GM12875 (cell line): Measurements from ENCODE around the gene TJAP1.

Experiments
- H3K4me3 ChIP-seq: one replicate; pipeline ENCODE4 v1.5.1; 2011; ENCODE audit warnings: low read depth, low read length, control low read depth
- TF ChIP-seq, protein P1 (sequence below): IDR thresholded peaks from 2 replicates; pipeline ENCODE4 v1.5.1; 2011; ENCODE audit warnings: low read depth, mild to moderate bottlenecking, control low read depth, inconsistent platforms, low read length, moderate library complexity, borderline replicate concordance; ENCODE audit not compliant: insufficient read depth

Gene TJAP1

DNA sequence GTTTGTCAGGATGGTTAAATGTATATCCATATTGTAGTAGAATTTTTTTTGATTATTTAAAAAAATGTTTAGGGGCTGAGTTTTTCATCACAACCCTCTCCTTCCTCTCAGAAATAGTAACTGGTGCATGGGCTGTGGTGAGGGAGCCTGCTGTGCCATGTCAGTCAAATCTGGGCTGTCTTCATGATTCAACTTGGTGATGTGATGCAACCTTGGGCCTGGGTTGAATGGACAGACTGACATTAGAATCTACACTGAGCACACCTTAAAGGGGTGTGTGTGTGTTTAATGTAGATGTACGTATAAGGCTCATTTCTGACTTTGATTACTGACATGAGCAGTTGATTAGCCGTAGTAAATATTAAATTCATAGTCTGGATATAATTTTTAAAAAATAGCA is 3.7 kb downstream of the TJAP1 start:
- TF ChIP-seq, protein P1, sequence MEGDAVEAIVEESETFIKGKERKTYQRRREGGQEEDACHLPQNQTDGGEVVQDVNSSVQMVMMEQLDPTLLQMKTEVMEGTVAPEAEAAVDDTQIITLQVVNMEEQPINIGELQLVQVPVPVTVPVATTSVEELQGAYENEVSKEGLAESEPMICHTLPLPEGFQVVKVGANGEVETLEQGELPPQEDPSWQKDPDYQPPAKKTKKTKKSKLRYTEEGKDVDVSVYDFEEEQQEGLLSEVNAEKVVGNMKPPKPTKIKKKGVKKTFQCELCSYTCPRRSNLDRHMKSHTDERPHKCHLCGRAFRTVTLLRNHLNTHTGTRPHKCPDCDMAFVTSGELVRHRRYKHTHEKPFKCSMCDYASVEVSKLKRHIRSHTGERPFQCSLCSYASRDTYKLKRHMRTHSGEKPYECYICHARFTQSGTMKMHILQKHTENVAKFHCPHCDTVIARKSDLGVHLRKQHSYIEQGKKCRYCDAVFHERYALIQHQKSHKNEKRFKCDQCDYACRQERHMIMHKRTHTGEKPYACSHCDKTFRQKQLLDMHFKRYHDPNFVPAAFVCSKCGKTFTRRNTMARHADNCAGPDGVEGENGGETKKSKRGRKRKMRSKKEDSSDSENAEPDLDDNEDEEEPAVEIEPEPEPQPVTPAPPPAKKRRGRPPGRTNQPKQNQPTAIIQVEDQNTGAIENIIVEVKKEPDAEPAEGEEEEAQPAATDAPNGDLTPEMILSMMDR: no peak
- no peak overlapping the region for H3K4me3 ChIP-seq

DNA sequence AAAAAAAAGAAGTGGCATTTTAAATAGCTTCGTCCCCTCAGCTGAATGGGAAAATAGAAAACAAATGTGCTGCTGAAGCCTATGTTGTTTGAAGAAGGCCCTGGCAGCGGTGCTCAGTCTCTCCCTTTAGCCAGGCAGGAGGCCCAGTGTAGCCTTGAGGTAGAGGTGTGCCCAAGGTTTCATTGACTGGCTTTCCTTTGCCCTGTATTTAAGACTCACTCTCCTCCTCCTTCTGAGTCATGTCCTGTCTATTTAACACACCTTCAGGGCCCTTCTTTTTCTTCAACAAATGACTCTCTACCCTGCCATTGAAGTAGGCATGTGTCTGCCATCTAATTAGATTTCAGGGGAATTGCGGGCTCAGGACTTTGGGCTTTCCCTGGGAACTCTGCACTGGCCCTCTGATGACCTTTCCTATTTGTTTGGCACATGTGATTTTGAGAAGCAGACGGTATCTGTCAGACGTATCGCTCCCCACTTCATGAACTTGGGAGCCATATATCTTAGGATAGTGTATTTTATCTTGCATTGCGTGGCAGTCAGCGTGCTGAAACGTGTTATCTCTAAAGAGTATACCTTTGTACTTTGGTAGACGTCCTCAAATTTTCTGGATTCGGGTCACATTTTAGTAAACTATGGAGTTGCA is 4.3 kb downstream of the TJAP1 start:
- TF ChIP-seq, protein P1: no peak

DNA sequence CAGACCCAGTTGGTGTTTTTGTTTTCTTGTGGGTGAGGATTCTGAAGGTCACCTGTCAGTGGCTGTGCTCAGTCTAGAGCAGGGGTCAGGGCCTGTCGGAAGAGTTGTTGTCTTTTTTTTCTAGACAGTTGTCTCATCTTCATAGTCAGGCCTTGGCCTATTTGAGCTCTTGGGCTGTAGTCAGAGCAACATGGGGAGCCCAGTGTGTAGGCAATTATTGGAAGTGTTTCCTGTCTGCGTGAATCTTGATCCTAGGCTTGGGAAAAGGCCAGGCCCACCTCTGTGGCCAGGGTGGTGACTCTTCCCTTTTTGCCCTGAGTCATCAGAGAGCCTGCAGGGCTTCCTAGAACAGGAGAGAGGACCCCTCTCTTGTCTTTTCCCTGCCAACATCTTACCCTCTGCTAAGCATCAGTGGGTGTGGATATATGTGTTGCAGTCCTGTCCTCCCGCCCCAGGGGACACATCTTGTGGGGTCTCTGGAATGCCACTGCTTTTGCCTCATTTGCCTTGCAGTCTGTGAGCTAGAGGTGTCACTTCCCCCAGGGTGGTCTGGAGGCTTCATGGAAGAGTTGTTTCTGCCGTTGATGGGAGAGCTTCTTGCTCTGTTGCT is 11.4 kb downstream of the TJAP1 start:
- TF ChIP-seq, protein P1: no peak
- no peak overlapping the region for H3K4me3 ChIP-seq

More for the DNA sequence above, 4.3 kb downstream of the TJAP1 start:
- no peak overlapping the region for H3K4me3 ChIP-seq

DNA sequence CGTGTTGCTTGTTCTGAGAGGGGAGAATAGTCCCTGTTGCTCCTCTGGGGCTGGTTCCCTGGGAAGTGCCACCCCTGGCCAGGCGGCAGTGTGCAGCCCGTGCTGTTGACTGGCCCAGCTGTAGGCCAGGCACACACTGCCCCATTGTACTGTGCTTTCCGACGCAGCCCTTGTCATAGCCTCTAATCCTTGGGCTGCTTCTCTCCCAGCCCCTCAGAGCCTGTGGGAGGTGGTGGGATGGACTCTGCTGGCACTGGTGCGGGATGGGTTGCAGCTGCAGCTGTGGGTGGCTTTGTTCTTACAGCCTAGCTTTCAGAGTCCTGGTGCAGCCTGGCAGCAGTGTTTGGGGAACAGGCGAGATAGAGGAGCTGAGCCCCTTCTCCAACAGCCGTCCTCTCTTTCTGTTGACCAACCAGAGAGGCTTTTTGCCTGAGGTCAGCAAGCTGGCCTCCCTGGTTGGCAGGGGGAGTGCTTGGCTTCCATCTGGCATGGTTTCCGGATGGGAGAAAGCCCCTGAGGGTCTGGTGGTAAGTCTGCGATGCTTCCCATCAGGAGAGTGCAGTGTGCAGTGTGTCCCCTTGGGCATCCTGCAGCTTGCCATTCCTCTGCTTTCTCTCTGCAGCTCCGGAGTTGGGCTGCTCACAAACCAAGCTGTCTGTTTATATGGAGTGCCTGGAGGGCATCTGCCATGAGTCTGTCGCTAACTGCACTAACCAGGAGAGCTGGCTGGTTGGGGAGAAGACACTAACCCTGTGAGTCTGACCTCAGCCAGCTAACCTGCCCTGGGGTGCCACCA is 12.1 kb downstream of the TJAP1 start:
- no peak overlapping the region for H3K4me3 ChIP-seq
- TF ChIP-seq, protein P1: no peak

DNA sequence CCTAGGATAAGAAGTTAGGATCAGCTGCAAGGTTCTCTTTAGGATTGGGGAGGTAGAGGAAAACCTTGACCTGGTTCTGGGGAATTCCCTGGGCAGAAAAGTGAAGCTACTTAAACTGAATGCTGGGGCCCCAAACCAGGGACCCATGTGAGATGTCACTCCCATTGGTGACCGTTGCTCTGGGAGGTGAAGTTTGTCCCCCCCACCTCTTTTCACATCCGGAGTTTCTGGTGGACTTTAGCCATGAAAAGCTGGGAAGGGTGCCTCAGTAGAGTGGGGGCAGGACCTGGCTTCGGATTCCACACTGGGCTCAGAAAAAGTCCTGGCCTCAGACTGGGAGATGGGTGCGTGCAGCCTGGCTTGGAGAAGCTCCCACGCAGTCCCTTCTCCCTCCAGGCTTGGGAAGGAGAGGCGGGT is 13.2 kb downstream of the TJAP1 start:
- TF ChIP-seq, protein P1: no peak
- no peak overlapping the region for H3K4me3 ChIP-seq

DNA sequence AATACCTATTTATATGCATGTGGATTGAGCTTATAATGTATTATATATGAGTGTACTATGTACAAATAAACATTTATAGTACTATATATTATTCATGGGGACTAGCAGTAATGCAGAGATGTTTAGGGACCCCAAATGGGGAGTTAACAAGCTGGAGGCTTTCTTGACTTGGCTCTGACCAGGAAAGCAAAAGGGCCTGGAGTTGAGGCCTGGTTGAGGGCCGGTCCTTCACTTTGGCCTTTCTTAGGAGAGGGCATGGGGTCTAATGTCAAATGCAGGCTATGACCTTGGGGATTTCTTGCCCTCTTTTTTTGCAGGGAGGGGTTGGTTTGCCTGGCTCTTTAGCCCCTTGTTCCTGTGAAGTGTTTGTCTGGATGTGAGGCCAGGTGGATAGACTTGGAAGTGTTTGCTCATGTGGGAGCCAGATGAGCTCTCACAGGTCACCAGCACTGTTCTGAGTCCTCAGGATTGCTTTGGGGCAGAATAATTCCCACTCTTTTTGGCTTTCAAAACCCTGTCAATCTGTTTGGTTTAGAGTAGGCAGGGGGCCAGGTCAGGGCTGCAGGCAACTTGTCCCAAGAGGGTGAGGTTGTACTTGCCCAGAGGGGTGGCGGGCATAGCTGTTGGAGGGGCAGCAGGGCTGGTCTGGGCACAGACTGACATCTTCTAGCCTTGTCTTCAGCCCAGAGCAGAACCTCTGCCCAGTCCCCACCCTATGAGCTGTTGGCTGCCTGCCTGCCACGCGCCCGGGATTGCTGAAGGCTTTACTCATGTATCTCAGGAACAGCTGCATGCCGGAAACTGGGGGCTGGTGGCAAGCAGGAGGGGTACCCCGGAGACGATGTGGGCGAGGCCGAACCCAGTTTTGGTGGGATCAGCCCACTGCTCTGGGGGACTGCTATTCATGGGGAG is 14.6 kb downstream of the TJAP1 start:
- no peak overlapping the region for H3K4me3 ChIP-seq

More for the DNA sequence above, 14.6 kb downstream of the TJAP1 start:
- TF ChIP-seq, protein P1: no peak
